ENCODE data around the gene TBCD.
A peak's percentile ranks its signal among the peaks of the same experiment; 100 is the strongest.

The TBCD gene

DNA sequence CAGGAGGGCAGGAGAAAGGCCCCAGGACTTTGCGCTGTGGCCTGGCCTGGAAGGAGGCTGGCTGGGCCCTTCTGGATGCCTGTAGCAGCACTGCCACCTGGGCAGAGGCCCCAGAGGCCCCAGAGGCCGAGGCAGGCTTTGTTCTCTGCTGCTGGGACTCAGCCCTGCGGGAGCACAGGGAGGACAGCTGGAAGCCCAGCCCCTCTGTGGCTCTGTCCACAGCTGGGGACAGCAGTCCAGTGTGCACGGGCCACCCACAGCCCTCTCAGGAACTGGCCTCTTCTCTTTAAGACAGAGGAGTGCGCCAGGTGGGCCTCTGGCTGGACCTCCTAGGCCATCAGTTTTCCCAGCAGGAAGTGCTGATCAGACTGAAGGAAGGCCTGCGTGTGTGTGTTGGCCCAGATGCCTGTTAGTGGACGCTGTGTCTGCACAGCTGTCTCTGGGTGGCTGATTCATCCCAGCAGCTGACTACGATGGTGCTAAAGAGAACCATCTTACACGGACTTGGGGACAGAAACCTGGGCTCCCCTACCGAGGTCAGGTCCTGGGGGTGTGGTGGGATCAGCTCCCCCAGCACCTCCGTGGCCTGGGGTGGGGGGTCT lies 114.8 kb downstream of the TBCD start:
- Histone ChIP-seq H3K9ac (ENCODE audit: low read depth, low read length, poor library complexity) (peak overlapping the region; percentile 53), H3K9me3 (replicated peaks in 1 of 2; ENCODE audit: control insufficient read depth in 2 of 2, insufficient read depth in 1 of 2, low read depth in 1 of 2, low read length in 2 of 2) (no peaks in the 10 kb centered on the region), H4K91ac (ENCODE audit: low read depth, low read length, poor library complexity) (no peak overlapping the region), H4K8ac (ENCODE audit: low read depth, low read length) (no peak overlapping the region), H3K79me1 (ENCODE audit: low read depth, low read length) (peaks cover 8% of the 10 kb centered on the region), H3K18ac (ENCODE audit: low read length) (peak overlapping the region; percentile 55), H3K14ac (ENCODE audit: low read length) (no peak overlapping the region), H2BK12ac (ENCODE audit: low read length) (no peak overlapping the region), H3K4me1 (ENCODE audit: control insufficient read depth in 2 of 2, insufficient read depth in 1 of 2, low read depth in 1 of 2, low read length in 2 of 2) (peaks cover 29 to 30% of the 10 kb centered on the region in 2 donors), H2BK5ac (ENCODE audit: low read length) (peak overlapping the region; percentile 18), H3K23ac (ENCODE audit: low read depth, low read length, poor library complexity) (no peak overlapping the region), H3K4ac (ENCODE audit: low read length) (no peak overlapping the region), H2BK15ac (ENCODE audit: low read length) (no peak overlapping the region), H3K27me3 (ENCODE audit: control insufficient read depth in 3 of 3, insufficient read depth in 3 of 3, low read depth in 1 of 3, low read length in 3 of 3) (no peaks in the 10 kb centered on the region), H2BK120ac (ENCODE audit: low read depth, low read length) (no peak overlapping the region), H3K4me3 (ENCODE audit: low read length in 2 of 2) (no peak overlapping the region), H2AFZ (ENCODE audit: low read length) (no peak overlapping the region), H3K4me2 (ENCODE audit: insufficient read depth, low read length, poor library complexity, severe bottlenecking) (no peak overlapping the region), H3K36me3 (replicated peaks in 1 of 2; ENCODE audit: control insufficient read depth in 2 of 2, insufficient read depth in 2 of 2, low read length in 2 of 2) (peaks cover 12 to 32% of the 10 kb centered on the region in 2 donors), H3K27ac (replicated peaks; ENCODE audit: low read length) (no peak overlapping the region), H2AK5ac (ENCODE audit: low read depth, low read length) (peak overlapping the region; percentile 11)
- no peak for DNase-seq (ENCODE audit: low spot score)
- no CpG with 5 or more reads among the region's 11 CpGs for WGBS, 2 donors (ENCODE audit: extremely low coverage in 2 of 2, insufficient read length in 2 of 2, insufficient replicate concordance in 1 of 2)

DNA sequence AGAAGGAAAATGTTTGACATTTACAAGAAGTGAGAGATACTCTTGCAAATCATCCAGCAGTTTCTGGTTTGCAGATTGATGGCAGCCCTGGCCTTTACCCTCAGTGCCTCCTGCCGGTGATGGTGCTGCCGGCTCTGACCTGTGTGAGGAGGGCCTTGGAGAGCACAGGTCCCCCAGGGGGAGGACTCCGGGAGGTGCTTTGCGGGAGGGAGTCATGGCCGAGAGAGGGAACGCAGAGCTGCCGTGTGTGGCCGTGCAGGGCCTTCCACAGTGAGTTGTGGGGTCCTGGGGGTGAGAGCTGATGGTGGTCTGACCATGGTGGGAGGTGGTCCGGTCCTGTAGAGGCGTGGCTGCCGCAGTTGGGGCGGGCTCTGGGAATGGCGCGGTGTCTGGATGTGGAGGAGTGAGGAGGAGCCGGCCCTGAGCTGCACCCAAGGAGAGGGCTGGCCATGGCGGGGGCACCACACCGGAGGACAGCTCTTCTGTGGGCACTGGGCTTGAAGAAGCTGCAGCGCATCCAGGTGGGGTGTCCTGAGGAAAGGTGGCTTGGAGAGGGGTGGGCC lies 116.0 kb downstream of the TBCD start:
- peaks cover 27 to 30% of the 10 kb centered on the region in 2 donors for H3K4me1 ChIP-seq (ENCODE audit: control insufficient read depth in 2 of 2, insufficient read depth in 1 of 2, low read depth in 1 of 2, low read length in 2 of 2)
- no peak overlapping the region for H4K91ac ChIP-seq (ENCODE audit: low read depth, low read length, poor library complexity)
- no peak overlapping the region for H2AK5ac ChIP-seq (ENCODE audit: low read depth, low read length)
- peaks cover 16 to 40% of the 10 kb centered on the region in 2 donors for H3K36me3 ChIP-seq (replicated peaks in 1 of 2; ENCODE audit: control insufficient read depth in 2 of 2, insufficient read depth in 2 of 2, low read length in 2 of 2)
- peaks cover 9% of the 10 kb centered on the region for H3K79me1 ChIP-seq (ENCODE audit: low read depth, low read length)
- no CpG with 5 or more reads among the region's 18 CpGs for WGBS, 2 donors (ENCODE audit: extremely low coverage in 2 of 2, insufficient read length in 2 of 2, insufficient replicate concordance in 1 of 2)
- H2BK120ac ChIP-seq (ENCODE audit: low read depth, low read length), result no peak overlapping the region
- H3K9ac ChIP-seq (ENCODE audit: low read depth, low read length, poor library complexity), result peak overlapping the region; percentile 47
- no peak overlapping the region for H2BK15ac ChIP-seq (ENCODE audit: low read length)
- H3K23ac ChIP-seq (ENCODE audit: low read depth, low read length, poor library complexity), result no peak overlapping the region
- no peak for DNase-seq (ENCODE audit: low spot score)
- no peak overlapping the region for H4K8ac ChIP-seq (ENCODE audit: low read depth, low read length)
- peak overlapping the region; percentile 17 for H3K18ac ChIP-seq (ENCODE audit: low read length)
- H3K27ac ChIP-seq (replicated peaks; ENCODE audit: low read length), result no peak overlapping the region
- no peak overlapping the region for H3K4me3 ChIP-seq (ENCODE audit: low read length in 2 of 2)
- H3K27me3 ChIP-seq (ENCODE audit: control insufficient read depth in 3 of 3, insufficient read depth in 3 of 3, low read depth in 1 of 3, low read length in 3 of 3), result no peaks in the 10 kb centered on the region
- no peak overlapping the region for H3K4me2 ChIP-seq (ENCODE audit: insufficient read depth, low read length, poor library complexity, severe bottlenecking)
- H3K14ac ChIP-seq (ENCODE audit: low read length), result no peak overlapping the region
- peak overlapping the region; percentile 42 for H2BK12ac ChIP-seq (ENCODE audit: low read length)
- no peak overlapping the region for H3K4ac ChIP-seq (ENCODE audit: low read length)
- H3K9me3 ChIP-seq (replicated peaks in 1 of 2; ENCODE audit: control insufficient read depth in 2 of 2, insufficient read depth in 1 of 2, low read depth in 1 of 2, low read length in 2 of 2), result no peaks in the 10 kb centered on the region
- H2AFZ ChIP-seq (ENCODE audit: low read length), result no peak overlapping the region
- H2BK5ac ChIP-seq (ENCODE audit: low read length), result no peak overlapping the region

DNA sequence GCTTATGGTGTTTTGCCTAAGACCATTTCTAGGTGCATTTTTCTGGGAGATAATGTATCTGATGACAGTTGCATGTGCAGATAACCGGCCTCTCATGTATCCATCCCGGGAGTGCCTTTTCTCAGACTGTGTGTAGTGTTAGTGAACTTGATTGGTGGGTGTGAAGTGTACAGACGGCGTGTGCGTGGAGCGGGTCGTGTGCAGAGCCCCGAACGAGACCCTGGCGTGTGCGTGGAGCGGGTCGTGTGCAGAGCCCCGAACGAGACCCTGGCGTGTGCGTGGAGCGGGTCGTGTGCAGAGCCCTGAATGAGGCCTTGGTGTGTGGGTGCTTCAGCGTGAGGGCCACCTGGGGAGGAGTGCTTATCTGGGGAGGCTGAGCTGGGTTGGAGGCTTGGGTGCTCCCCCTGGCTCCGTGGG lies 116.9 kb downstream of the TBCD start:
- no peak for DNase-seq (ENCODE audit: low spot score)
- Histone ChIP-seq H3K36me3 (replicated peaks in 1 of 2; ENCODE audit: control insufficient read depth in 2 of 2, insufficient read depth in 2 of 2, low read length in 2 of 2) (peaks cover 19 to 40% of the 10 kb centered on the region in 2 donors), H3K23ac (ENCODE audit: low read depth, low read length, poor library complexity) (no peak overlapping the region), H4K8ac (ENCODE audit: low read depth, low read length) (no peak overlapping the region), H3K4me1 (ENCODE audit: control insufficient read depth in 2 of 2, insufficient read depth in 1 of 2, low read depth in 1 of 2, low read length in 2 of 2) (peaks cover 19 to 25% of the 10 kb centered on the region in 2 donors), H4K91ac (ENCODE audit: low read depth, low read length, poor library complexity) (no peak overlapping the region), H3K9me3 (replicated peaks in 1 of 2; ENCODE audit: control insufficient read depth in 2 of 2, insufficient read depth in 1 of 2, low read depth in 1 of 2, low read length in 2 of 2) (no peaks in the 10 kb centered on the region), H3K14ac (ENCODE audit: low read length) (no peak overlapping the region), H2BK120ac (ENCODE audit: low read depth, low read length) (no peak overlapping the region), H2AK5ac (ENCODE audit: low read depth, low read length) (no peak overlapping the region), H2BK5ac (ENCODE audit: low read length) (no peak overlapping the region), H3K27me3 (ENCODE audit: control insufficient read depth in 3 of 3, insufficient read depth in 3 of 3, low read depth in 1 of 3, low read length in 3 of 3) (no peaks in the 10 kb centered on the region), H3K4me3 (ENCODE audit: low read length in 2 of 2) (no peak overlapping the region), H3K27ac (replicated peaks; ENCODE audit: low read length) (no peak overlapping the region), H3K4ac (ENCODE audit: low read length) (no peak overlapping the region), H3K9ac (ENCODE audit: low read depth, low read length, poor library complexity) (no peak overlapping the region), H2BK12ac (ENCODE audit: low read length) (no peak overlapping the region), H3K18ac (ENCODE audit: low read length) (no peak overlapping the region), H3K4me2 (ENCODE audit: insufficient read depth, low read length, poor library complexity, severe bottlenecking) (no peak overlapping the region), H2BK15ac (ENCODE audit: low read length) (no peak overlapping the region), H3K79me1 (ENCODE audit: low read depth, low read length) (peaks cover 13% of the 10 kb centered on the region), H2AFZ (ENCODE audit: low read length) (no peak overlapping the region)
- no CpG with 5 or more reads among the region's 21 CpGs for WGBS, 2 donors (ENCODE audit: extremely low coverage in 2 of 2, insufficient read length in 2 of 2, insufficient replicate concordance in 1 of 2)

DNA sequence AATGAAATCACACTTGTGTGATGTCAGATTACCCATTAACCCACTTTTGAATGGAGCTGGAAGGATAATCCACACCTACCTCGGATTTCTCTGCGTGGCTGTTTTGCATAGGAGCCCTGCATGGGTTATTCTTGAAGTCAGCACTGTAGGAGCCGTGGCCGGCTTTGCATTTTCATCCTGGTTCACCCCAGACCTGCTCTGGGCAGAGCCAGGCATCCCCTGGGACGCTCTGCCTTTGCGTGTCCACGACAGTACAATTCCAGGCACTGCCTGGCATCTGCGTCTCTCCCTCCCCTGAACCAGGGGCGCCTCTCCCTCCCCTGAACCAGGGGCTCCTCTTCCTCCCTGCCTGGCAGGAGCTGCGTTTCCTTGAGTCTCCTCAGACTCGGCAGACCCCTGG lies 117.7 kb downstream of the TBCD start:
- Histone ChIP-seq H2BK5ac (ENCODE audit: low read length) (no peak overlapping the region), H3K4ac (ENCODE audit: low read length) (no peak overlapping the region), H3K23ac (ENCODE audit: low read depth, low read length, poor library complexity) (no peak overlapping the region), H2AK5ac (ENCODE audit: low read depth, low read length) (no peak overlapping the region), H3K27me3 (ENCODE audit: control insufficient read depth in 3 of 3, insufficient read depth in 3 of 3, low read depth in 1 of 3, low read length in 3 of 3) (no peaks in the 10 kb centered on the region), H4K91ac (ENCODE audit: low read depth, low read length, poor library complexity) (no peak overlapping the region), H3K4me1 (ENCODE audit: control insufficient read depth in 2 of 2, insufficient read depth in 1 of 2, low read depth in 1 of 2, low read length in 2 of 2) (peaks cover 14 to 18% of the 10 kb centered on the region in 2 donors), H3K9me3 (replicated peaks in 1 of 2; ENCODE audit: control insufficient read depth in 2 of 2, insufficient read depth in 1 of 2, low read depth in 1 of 2, low read length in 2 of 2) (no peaks in the 10 kb centered on the region), H2AFZ (ENCODE audit: low read length) (no peak overlapping the region), H2BK120ac (ENCODE audit: low read depth, low read length) (no peak overlapping the region), H3K14ac (ENCODE audit: low read length) (peak overlapping the region; percentile 59), H3K9ac (ENCODE audit: low read depth, low read length, poor library complexity) (no peak overlapping the region), H3K36me3 (replicated peaks in 1 of 2; ENCODE audit: control insufficient read depth in 2 of 2, insufficient read depth in 2 of 2, low read length in 2 of 2) (peaks cover 19 to 36% of the 10 kb centered on the region in 2 donors), H3K27ac (replicated peaks; ENCODE audit: low read length) (no peak overlapping the region), H4K8ac (ENCODE audit: low read depth, low read length) (no peak overlapping the region), H2BK15ac (ENCODE audit: low read length) (no peak overlapping the region), H3K79me1 (ENCODE audit: low read depth, low read length) (peaks cover 13% of the 10 kb centered on the region), H3K4me2 (ENCODE audit: insufficient read depth, low read length, poor library complexity, severe bottlenecking) (no peak overlapping the region), H2BK12ac (ENCODE audit: low read length) (no peak overlapping the region), H3K4me3 (ENCODE audit: low read length in 2 of 2) (no peak overlapping the region), H3K18ac (ENCODE audit: low read length) (no peak overlapping the region)
- DNase-seq (ENCODE audit: low spot score), result no peak
- WGBS, 2 donors (ENCODE audit: extremely low coverage in 2 of 2, insufficient read length in 2 of 2, insufficient replicate concordance in 1 of 2), result no CpG with 5 or more reads among the region's 11 CpGs
